Loucy (cell line): Measurements from ENCODE around the gene FAT1.

ENCODE experiments used
- EZH2phosphoT487 ChIP-seq: fragments of 200-600 bp; IDR thresholded peaks from 2 replicates; pipeline ENCODE4 v1.6.1; 2018; ENCODE audit warnings: antibody characterized with exemption, mild to moderate bottlenecking, moderate library complexity, borderline replicate concordance
- TF ChIP-seq, protein P1 (sequence below): fragments of 200-600 bp; sonication (generic); conservative IDR thresholded peaks from 2 replicates; pipeline ENCODE4 v1.5.1; 2014; ENCODE audit warnings: mild to moderate bottlenecking, antibody characterized with exemption, low read length

DNA sequence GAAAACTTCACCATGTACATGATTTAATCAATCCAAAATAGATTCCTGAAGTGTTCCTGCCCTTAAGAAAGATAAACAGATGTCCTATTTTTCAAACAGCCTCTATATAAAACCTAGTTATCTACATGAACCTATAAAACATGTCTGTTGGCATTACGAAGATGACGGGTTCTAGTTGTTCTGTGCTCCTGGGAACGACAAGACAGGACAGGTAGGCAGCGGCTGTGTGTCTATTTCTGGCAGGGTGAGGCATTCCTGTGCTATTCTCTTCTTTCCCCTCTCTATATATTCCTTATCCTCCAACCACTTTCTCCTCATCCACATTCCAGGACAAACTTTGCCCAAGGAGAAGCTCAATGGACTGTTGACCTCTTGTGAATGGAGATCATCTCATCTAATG is 6.1 kb downstream of the FAT1 start:
- no peak for TF ChIP-seq EZH2phosphoT487
- TF ChIP-seq, protein P1, sequence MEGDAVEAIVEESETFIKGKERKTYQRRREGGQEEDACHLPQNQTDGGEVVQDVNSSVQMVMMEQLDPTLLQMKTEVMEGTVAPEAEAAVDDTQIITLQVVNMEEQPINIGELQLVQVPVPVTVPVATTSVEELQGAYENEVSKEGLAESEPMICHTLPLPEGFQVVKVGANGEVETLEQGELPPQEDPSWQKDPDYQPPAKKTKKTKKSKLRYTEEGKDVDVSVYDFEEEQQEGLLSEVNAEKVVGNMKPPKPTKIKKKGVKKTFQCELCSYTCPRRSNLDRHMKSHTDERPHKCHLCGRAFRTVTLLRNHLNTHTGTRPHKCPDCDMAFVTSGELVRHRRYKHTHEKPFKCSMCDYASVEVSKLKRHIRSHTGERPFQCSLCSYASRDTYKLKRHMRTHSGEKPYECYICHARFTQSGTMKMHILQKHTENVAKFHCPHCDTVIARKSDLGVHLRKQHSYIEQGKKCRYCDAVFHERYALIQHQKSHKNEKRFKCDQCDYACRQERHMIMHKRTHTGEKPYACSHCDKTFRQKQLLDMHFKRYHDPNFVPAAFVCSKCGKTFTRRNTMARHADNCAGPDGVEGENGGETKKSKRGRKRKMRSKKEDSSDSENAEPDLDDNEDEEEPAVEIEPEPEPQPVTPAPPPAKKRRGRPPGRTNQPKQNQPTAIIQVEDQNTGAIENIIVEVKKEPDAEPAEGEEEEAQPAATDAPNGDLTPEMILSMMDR, result no peak
